Putamen (tissue), 1 donor: ENCODE measurements around the gene STK39.

ENCODE experiments used
- DNase-seq: peaks from one replicate; pipeline ENCODE4 v3.0.0-alpha.2; 2016; ENCODE audit warnings: low spot score

Gene STK39

DNA sequence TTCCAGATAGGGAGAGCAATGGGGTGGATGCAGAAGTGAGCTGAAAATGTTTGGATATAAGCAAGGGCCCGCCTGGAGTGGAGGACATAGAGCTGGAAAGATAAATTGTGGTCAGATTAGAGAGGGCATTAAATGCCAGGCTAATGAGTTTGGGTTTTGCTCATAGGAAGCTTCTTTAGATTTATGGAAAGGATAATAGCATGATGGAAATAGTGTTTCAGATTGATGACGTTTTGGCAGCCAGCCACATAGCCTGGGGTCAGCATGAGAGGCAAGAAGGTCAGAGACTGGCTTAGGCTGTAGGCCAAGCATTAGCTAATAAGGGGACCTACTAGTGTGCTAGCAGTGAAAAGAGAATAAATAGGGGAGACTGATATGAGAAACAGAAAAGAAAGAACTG is 321.6 kb downstream of the STK39 start:
- no peak for DNase-seq

DNA sequence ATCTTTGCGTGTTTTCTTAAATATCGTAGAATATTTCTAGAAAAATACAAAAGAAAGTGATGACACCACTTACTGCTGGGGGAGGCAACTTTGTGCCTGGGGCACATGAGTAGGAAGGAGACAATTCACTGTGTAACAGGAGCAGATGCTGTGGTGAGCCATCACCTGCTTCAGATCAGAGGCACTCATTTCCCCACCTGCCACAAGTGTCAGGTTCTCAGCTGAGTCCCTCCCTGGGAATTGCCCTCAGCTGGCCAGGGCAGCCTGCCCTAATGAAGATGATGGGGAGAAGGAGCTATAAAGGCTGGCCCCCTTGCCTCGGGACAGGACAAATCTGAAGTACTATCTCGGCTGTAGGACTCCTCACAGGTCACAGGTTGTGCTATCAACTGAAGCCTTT is 322.8 kb downstream of the STK39 start:
- DNase-seq: no peak

DNA sequence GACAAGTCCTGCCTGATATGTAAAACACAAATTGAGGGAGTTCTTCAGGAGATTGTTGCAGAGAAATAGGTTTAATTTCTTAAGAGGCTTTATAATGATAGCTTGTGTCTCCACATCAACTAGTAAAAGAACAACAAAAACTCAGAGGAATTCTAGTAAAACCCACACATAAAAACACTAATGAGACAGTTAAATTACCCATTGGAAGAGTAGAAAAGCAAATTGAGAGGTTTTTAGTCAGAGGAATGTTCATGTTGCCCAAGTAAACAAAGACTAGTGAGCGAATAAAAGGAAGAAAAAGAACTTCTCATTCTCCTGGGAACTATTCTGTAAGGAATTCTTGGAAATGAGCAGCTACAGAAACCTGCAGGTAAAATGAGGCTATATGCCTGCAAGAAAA is 330.6 kb downstream of the STK39 start:
- no peak for DNase-seq

DNA sequence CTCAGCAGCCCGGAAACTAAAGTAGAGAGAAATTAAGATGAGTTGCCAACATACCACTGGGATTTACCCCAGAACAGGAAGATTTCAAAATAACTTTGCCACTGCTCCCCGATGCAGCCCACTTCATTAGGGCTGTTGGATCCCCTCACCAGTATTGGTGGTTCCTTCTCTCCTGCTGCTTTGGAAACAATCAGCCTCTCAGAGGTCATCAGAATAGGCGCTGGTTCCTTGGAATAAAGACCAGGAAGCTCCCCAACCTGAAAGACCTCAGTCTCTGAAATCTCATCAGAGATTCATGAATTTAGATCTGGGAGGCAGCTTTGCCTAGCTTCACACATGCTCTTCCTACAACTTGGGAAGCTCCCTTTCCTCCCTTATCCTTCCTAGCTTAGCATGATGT is 332.4 kb downstream of the STK39 start:
- no peak for DNase-seq

DNA sequence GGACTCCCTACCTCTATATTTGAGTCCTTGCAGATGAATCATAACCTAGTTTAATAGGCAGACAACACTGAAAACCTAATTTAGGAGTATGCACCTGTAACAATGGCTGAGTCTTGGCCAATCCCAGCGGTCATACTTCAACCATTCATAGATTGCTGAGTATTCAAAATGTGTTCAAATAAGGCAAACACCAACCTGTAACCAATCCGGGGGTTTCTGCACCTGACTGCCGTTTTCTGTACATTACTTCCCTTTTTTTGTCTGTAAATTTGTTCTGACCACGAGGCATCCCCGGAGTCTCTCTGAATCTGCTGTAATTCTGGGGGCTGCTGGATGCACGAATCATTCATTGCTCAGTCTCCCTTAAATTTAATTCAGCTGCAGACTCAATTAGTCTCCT is 338.6 kb downstream of the STK39 start:
- DNase-seq: no peak

DNA sequence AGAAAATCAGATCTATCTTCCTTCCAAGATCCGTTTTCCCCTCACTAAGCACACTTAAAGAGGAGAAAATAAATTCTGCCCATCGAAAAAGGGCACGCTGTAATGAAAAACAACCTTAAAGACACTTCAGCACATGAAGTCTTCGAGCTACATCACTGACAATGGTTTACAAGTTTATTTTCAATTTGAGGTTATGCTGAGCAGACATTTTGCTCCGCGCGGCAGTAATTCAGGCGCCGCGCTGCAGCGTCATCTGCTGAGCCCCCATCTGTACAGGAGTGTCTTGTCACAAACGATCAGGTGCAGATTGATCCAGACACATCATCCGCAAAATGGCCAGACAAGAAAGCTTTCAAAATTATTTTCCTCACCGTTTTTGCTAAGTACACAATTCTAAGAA is 341.7 kb downstream of the STK39 start:
- no peak for DNase-seq
